Activated CD4-positive, alpha-beta T cell treated with anti-CD3 and anti-CD28 coated beads, Interleukin-2, amount 50 U/mL, for 16 hours (primary cell): ENCODE results near the gene INTS3.
A peak's percentile ranks its signal among the peaks of the same experiment; 100 is the strongest.

ENCODE experiments used
- DNase-seq: peaks from one replicate; pipeline ENCODE4 v3.0.0-alpha.2; 2020

INTS3 gene

DNA sequence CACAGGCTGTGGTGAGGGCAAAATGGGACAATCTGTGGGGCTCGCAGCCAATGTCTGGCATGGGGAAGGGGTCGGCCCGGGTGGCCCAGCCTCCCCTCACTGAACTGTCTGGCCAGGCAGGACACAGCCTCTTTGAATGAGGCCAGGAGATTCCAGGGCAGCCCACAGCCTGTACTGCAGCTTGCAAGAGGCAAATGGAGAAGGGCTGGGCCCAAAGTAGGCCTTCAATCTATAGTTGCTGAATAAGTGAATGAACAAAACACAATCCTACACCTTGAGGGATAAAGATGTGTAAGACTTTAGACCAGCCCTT is 70.6 kb downstream of the INTS3 start:
- no peak for DNase-seq

GRCh38 chr1:153799016-153799415 is 71.2 kb downstream of the INTS3 start:
- no peak for DNase-seq

- DNase-seq = no peak
Measured at GRCh38 chr1:153799566-153800465, 72.0 kb downstream of the INTS3 start.

GRCh38 chr1:153800516-153800915 is 72.7 kb downstream of the INTS3 start:
- DNase-seq = no peak

DNA sequence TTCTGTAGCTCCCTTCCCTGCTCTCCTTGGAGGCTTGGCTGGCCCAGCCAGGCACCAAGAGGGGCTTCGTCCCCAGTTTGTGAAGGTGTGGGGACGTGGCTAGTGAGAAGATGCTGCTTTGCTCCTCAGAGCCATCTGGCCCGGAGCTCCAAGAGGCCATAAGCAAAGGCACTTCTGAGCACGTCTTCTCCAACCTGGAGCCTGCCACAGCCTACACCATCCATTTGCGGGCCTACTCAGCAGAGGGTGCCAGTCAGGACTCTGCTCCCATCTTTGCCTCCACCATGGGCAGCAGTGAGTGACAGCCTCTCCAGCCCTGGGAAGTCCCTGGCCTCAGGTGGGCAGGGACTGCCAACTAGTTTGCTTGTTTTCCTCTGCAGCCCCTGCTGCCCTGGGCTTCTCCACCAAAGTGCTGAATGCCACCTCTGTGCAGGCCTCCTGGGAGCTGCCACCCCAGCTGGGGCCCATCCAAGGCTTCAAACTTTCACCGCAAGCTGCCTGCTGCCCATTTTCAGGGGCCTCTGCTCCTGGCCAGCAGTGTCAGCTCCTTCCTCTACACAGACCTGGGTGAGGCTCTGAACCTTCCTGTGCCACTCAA is 73.3 kb downstream of the INTS3 start:
- no peak for DNase-seq

DNA sequence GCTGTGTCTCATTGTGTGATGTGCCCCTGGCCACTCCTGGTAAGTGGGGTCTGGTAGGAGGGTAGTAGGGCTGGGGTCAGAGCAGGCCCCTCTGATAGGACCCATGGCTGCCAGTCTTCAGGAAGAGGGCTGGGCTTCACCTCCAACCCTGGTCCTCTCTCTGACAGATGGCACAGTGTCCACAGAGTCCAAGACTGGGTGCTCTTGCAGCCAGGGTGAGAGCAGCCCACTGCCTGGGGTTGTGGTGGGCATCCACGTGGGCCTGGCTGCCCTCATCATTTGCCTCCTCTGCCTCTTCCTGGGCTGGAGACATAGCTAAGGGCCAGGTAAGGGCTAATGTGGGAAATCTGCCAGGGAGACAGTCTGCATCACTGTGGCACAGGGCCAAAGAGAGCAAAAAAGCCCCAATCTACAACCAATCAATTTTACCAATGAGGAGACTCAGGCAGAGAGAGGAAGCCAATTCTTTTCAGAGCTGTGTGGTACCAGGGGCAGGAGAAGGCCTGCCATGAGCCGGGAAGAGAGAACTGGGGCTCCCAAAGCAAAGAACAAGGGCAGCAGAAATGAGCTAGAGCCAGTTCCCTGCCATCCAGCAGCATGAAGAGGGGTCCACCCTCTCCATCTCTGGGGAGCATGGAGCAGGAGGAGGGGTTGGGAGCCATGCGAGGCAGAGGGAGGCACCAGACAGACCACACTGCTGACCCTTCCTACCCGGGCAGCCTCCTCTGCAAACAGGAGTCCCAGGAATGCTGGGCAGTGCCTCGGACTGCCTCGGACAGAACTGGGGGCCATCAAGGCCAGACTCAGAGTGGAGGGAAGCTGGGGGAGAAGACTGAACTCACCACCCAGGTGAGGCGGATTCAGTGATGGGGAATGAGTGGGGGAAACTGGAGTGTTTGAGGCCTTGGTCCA is 74.2 kb downstream of the INTS3 start:
- DNase-seq = no peak

DNA sequence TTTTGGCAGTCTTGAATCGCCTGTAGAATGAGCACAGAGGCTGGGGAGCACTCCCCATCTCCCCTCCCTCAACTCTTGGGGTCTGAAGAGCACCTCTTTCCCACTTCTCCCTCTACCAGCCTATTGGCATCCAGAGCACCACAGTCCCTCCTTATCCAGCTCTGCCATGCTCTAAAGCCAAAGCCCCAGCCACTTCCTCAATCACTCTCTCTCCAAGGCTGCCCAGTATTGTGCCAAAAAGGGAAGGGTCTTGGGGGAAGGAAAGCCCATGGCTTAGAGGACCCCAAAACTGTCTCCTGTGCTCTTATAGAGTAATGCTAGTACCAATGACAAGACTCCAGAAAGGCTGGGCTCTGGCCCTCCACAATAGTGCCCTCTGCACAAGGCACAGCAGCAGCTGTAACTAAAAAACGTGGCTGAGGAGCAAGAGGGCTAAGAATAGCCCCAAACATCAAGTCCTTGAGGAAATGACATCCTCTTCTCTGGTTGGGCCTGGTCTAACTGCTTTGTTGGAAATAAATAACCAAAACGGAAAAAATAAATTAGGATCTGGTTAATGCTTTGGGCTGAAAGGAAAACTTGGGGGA is 75.7 kb downstream of the INTS3 start:
- DNase-seq = no peak

GRCh38 chr1:153804112-153804511 is 76.3 kb downstream of the INTS3 start:
- DNase-seq = no peak

DNA sequence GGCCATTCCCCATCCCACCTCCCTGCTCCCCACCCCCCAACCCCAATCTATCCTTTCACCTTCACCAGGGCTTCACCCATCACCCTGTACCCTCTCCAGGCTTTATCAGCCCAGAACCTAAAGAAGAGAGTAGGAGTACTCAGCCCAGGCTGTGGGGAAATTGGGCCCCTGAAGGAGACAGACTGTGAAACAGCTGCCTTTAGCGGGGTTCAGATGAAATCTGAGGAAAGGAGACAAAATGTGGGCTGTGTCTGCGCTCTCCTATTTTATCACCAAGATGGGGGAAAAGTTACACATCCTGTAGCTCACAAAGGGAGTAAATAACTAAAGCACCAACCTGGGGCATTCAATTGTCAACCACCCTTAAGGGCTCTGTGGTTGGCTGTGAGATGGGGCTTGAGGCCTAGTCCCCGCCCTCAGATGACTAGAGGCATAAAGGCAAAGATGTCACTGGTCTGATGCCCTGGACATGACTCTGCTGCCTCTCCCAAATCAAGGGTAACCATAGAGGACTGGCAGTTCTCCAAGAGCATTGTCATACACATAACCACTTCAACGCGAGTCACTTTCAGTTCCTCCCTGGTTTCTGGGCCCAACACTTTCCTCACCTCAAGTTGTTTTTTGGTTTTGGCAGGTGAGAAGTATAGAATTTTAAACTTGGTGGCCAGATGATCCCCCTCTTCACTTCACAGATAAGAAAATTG is 77.3 kb downstream of the INTS3 start:
- DNase-seq = peak; percentile 82

DNA sequence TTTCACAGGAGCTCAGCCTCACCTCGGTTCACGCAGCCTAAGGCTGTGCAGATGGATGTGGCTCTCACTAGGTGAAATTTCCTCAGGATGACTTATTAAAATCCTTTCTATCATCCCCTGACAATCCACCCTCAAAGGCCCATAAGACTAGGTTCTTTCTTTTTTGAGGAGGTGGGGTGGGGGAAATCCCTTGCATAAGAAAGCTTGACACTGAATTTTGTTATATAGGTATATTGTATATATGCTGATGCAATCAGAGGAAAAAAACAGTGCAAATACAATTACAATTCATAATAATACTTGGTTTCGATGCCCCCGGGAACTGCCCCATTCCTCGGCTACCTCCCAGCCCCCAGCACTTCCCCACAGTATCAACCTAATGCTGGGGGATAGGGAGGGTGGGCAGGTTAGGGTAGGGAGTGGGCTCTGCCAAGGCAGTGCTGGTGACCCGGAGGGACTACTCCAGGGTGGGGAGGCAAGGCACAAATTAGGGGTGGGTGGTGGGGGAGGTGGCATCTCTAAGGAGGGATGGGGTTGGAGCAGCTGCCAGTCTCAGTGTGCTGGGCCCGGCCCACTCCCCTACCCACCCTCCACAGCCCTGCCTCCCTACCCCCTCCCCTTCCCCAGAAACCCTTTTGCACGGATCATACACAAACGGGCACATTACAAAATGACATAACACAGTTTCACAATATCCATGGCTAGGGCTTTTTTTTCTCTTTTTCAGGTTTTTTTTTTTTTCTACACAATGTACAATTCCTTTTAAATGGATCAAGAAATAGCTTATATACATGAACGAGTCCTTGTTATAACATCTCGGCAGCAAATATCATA is 78.3 kb downstream of the INTS3 start:
- DNase-seq = no peak

DNA sequence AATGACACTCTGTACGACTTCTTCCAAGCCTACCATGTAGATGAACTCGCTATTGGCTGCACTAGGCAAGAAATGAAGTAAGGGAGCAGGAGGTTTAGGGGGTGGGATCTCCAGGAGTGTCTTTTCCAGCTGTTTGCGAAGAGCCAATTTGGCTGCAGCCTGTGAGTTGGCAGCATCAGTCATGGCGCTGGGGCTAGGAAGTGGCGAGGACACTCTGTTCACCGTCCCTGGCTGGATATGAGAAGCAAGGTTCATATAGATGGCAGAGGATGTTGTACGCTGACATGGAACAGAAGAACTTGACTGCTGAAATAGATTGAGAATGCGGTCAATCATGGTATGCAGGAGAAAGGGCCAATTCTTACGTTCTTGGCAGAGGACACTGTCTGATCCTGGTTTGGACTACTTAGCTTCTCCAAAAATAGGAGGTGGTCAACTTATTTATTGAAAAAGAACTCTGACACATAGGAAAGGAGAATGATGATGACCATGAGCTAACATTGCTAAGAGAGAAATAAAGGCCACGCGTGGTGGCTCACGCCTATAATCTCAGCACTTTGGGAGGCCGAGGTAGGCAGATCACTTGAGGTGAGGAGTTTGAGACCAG is 88.5 kb downstream of the INTS3 start:
- no peak for DNase-seq

DNA sequence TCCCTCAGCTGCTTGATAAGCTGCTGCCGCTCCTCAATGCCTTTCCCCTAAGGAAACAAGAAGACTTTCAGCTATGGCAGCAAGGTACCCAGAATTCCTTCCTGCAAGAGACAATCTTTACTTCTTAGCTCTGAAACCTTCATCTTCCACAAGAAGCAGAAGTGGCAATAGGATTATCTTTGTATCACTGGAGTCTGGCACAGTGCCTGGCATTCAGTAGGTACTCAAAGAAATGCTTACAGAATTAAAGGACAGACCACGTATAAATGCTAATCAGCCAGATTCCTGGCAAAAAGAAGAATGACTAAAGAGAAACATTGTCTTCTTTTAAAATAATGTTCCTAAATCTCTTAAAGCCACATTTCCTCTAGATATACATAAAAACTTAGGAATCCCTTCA is 91.0 kb downstream of the INTS3 start:
- no peak for DNase-seq
